Endodermal cell (in vitro differentiated cells): ENCODE data around the gene NTN5. TPM values are rescaled to one million over a fixed set of nuclear protein-coding genes. Genes with fewer than 3 reads are reported as not detected.

Experiments
- DNase-seq: peaks from one replicate; pipeline ENCODE4 v3.0.0-alpha.2; 2017
- H3K27ac ChIP-seq: 2 replicates; pipeline ENCODE4 v1.5.1; 2013; ENCODE audit warnings: mild to moderate bottlenecking, low read depth, low read length, moderate library complexity
- H3K27me3 ChIP-seq: 2 replicates; pipeline ENCODE4 v1.6.1; 2013; ENCODE audit warnings: mild to moderate bottlenecking, low read length, moderate library complexity; ENCODE audit not compliant: insufficient read depth, control insufficient read depth, poor library complexity, severe bottlenecking
- H3K36me3 ChIP-seq: 2 replicates; pipeline ENCODE4 v1.7.0; 2013; ENCODE audit warnings: mild to moderate bottlenecking, low read length, moderate library complexity; ENCODE audit not compliant: control insufficient read depth, insufficient read depth
- H3K4me1 ChIP-seq: one replicate; pipeline ENCODE4 v1.7.0; 2013; ENCODE audit warnings: low read length; ENCODE audit not compliant: control insufficient read depth, insufficient read depth
- H3K4me3 ChIP-seq: 2 replicates; pipeline ENCODE4 v1.5.1; 2013; ENCODE audit warnings: mild to moderate bottlenecking, low read length, moderate library complexity
- H3K9ac ChIP-seq: 2 replicates; pipeline ENCODE4 v1.6.1; 2013; ENCODE audit warnings: mild to moderate bottlenecking, low read length, moderate library complexity; ENCODE audit not compliant: poor library complexity, severe bottlenecking; ENCODE audit errors: extremely low read depth
- H3K9me3 ChIP-seq: 2 replicates; pipeline ENCODE4 v1.6.1; 2013; ENCODE audit warnings: mild to moderate bottlenecking, low read length, moderate library complexity; ENCODE audit not compliant: control insufficient read depth
- H3K27ac Mint-ChIP-seq: 2 replicates; pipeline ENCODE4 v1.8.0; 2020; ENCODE audit warnings: mixed read lengths
- H3K27me3 Mint-ChIP-seq: 2 replicates; pipeline ENCODE4 v1.8.0; 2021; ENCODE audit warnings: mild to moderate bottlenecking, mixed read lengths; ENCODE audit not compliant: insufficient read depth
- H3K36me3 Mint-ChIP-seq: 2 replicates; pipeline ENCODE4 v1.8.0; 2020; ENCODE audit warnings: low read depth, mixed read lengths
- H3K4me1 Mint-ChIP-seq: 2 replicates; pipeline ENCODE4 v1.8.0; 2020; ENCODE audit warnings: mixed read lengths
- H3K4me3 Mint-ChIP-seq: 2 replicates; pipeline ENCODE4 v1.8.0; 2020; ENCODE audit warnings: mild to moderate bottlenecking, moderate library complexity, mixed read lengths
- H3K9me3 Mint-ChIP-seq: 2 replicates; pipeline ENCODE4 v1.8.0; 2020; ENCODE audit warnings: mild to moderate bottlenecking, mixed read lengths
- WGBS, 2 experiments: methylation state at CpG; one replicate each; pipeline versions ENCODE4 v1.1.5 to v1.1.7; 2013; ENCODE audit warnings: missing lambda C conversion rate in 2 of 2, mixed read lengths in 1 of 2; ENCODE audit not compliant: insufficient coverage in 1 of 2, insufficient read length in 1 of 2; 5-methylcytosine and 5-hydroxymethylcytosine counted together
- long read RNA-seq, 4 experiments: library from polyadenylated mRNA in 2 of 4; library from RNA in 1 of 4; library from capped mRNA in 1 of 4; stranded (forward) in 3 of 4; unstranded in 1 of 4; transcript quantifications; one replicate each; pipeline ENCODE4 v2.0.0, GENCODE V29; 2020 to 2021; ENCODE audit warnings: inconsistent platforms in 1 of 4
- polyA plus RNA-seq, 2 experiments: library from polyadenylated mRNA; stranded (reverse); fragments of 50-300 nt; gene quantifications; one replicate each; pipeline ENCODE4 v1.2.3, GENCODE V29; 2013
- total RNA-seq, 2 donors: library from RNA; stranded (reverse); fragmentation: NEBNext Ultra II Directional in 1 of 2; extraction: Animal tissue kit (Norgen Biotek cat#: 25700) in 1 of 2; gene quantifications; 2 replicates in 1 of 2; 3 replicates in 1 of 2; pipeline ENCODE4 v1.2.1, GENCODE V29; 2021
- TF ChIP-seq, protein P1 (sequence below): fragments of 200-600 bp; sonication (generic); conservative IDR thresholded peaks from 2 replicates; pipeline ENCODE4 v1.5.0; 2021; ENCODE audit warnings: antibody characterized with exemption, mild to moderate bottlenecking

NTN5 gene
- 1 to 10 TPM; 1.2 to 1.4 TPM for total RNA-seq
- 2.0 TPM for polyA plus RNA-seq (2013, experiment 1 of 2)
- 3.1 TPM for polyA plus RNA-seq (2013, experiment 2 of 2)
- long read RNA-seq, experiment 1, partial matches to known transcripts: 1 of 1 reads
- long read RNA-seq, experiment 1, other reads (novel, unspliced or antisense): 0 of 1 reads
- long read RNA-seq, experiment 2, partial matches to known transcripts: 0 of 1 reads
- long read RNA-seq, experiment 2, other reads (novel, unspliced or antisense): 1 of 1 reads
- long read RNA-seq, experiment 3: 0 reads
- long read RNA-seq, experiment 4: 0 reads

DNA sequence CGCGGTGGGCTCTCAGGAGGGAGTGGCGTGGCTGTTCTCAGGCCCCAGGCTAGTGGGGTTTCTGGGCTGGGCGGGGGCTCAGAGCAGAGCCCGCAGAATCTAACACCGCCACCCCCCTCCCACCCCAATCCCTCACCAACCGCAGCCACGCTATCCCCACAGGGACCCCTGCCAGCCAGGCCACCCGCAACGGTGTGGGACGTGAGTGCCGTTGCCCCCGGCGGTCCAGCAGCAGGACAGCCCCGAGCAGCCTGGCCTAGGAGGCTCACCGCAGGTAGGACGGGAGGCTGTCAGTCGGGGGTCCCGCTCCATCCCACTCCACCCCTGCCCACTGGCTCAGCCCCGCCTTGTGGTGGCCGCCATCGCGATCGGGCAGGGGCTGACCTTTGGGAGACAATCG lies at the start of gene NTN5:
Gene NTN5, minus strand, starts transcription at position 24 of the 400 bp plus-strand sequence. CDS start 2,031 bp downstream, outside the sequence.
- no peak within 1 kb of the TSS for H3K9ac ChIP-seq
- 79 to 80% methylated on average over 12 to 23 of the region's 25 CpGs for WGBS, 2 experiments
- H3K27ac Mint-ChIP-seq: no peak within 1 kb of the TSS
- H3K4me1 ChIP-seq: no peaks in the 10 kb centered on the region
- H3K4me3 ChIP-seq: no peak within 1 kb of the TSS
- no peaks in the 10 kb centered on the region for H3K36me3 ChIP-seq
- peak; percentile 65 for DNase-seq
- no peaks in the 10 kb centered on the region for H3K9me3 Mint-ChIP-seq
- no peaks in the 10 kb centered on the region for H3K36me3 Mint-ChIP-seq
- H3K27ac ChIP-seq: no peak within 1 kb of the TSS
- H3K27me3 ChIP-seq: no peaks in the 10 kb centered on the region
- H3K4me3 Mint-ChIP-seq: peak within 1 kb of the TSS; percentile 18
- H3K9me3 ChIP-seq: no peaks in the 10 kb centered on the region
- TF ChIP-seq, protein P1, sequence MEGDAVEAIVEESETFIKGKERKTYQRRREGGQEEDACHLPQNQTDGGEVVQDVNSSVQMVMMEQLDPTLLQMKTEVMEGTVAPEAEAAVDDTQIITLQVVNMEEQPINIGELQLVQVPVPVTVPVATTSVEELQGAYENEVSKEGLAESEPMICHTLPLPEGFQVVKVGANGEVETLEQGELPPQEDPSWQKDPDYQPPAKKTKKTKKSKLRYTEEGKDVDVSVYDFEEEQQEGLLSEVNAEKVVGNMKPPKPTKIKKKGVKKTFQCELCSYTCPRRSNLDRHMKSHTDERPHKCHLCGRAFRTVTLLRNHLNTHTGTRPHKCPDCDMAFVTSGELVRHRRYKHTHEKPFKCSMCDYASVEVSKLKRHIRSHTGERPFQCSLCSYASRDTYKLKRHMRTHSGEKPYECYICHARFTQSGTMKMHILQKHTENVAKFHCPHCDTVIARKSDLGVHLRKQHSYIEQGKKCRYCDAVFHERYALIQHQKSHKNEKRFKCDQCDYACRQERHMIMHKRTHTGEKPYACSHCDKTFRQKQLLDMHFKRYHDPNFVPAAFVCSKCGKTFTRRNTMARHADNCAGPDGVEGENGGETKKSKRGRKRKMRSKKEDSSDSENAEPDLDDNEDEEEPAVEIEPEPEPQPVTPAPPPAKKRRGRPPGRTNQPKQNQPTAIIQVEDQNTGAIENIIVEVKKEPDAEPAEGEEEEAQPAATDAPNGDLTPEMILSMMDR: no peak
- H3K4me1 Mint-ChIP-seq: peaks cover 10% of the 10 kb centered on the region
- peaks cover 17% of the 10 kb centered on the region for H3K27me3 Mint-ChIP-seq

GRCh38 chr19:48722196-48722708 lies 49.4 kb upstream of the NTN5 start:
- 92 to 97% methylated on average over 9 to 11 of the region's 11 CpGs for WGBS, 2 experiments
- peaks cover 3% of the 10 kb centered on the region for H3K36me3 Mint-ChIP-seq
- peaks cover 12% of the 10 kb centered on the region for H3K4me1 Mint-ChIP-seq
- H3K9me3 ChIP-seq: no peaks in the 10 kb centered on the region
- no peaks in the 10 kb centered on the region for H3K27me3 ChIP-seq
- no peak overlapping the region for H3K9ac ChIP-seq
- no peak overlapping the region for H3K27ac ChIP-seq
- no peaks in the 10 kb centered on the region for H3K9me3 Mint-ChIP-seq
- no peak overlapping the region for H3K27ac Mint-ChIP-seq
- DNase-seq: no peak
- H3K4me1 ChIP-seq: no peaks in the 10 kb centered on the region
- no peaks in the 10 kb centered on the region for H3K27me3 Mint-ChIP-seq
- no peak overlapping the region for H3K4me3 ChIP-seq
- H3K36me3 ChIP-seq: no peaks in the 10 kb centered on the region
- TF ChIP-seq, protein P1: no peak
- H3K4me3 Mint-ChIP-seq: no peak overlapping the region

- H3K9ac ChIP-seq: peak overlapping the region; percentile 57
- Mint-ChIP-seq H3K4me1 (peaks cover 16% of the 10 kb centered on the region), H3K9me3 (no peaks in the 10 kb centered on the region), H3K27ac (peak overlapping the region; percentile 99), H3K4me3 (peak overlapping the region; percentile 91), H3K36me3 (no peaks in the 10 kb centered on the region), H3K27me3 (no peaks in the 10 kb centered on the region)
- peak; percentile 100 for DNase-seq
- H3K27me3 ChIP-seq: no peaks in the 10 kb centered on the region
- TF ChIP-seq, protein P1: no peak
- H3K36me3 ChIP-seq: no peaks in the 10 kb centered on the region
- peak overlapping the region; percentile 81 for H3K27ac ChIP-seq
- no peaks in the 10 kb centered on the region for H3K9me3 ChIP-seq
- WGBS, 2 experiments: 0 to 1% methylated on average over 24 to 42 of the region's 42 CpGs
- H3K4me1 ChIP-seq: no peaks in the 10 kb centered on the region
- peak overlapping the region; percentile 88 for H3K4me3 ChIP-seq
Observed at GRCh38 chr19:48720613-48721296, 47.9 kb upstream of the NTN5 start.
